ENCODE measurements around the gene USH2A. TPM values are rescaled to one million over a fixed set of nuclear protein-coding genes. Genes with fewer than 3 reads are reported as not detected.

The USH2A gene
- total RNA-seq, 2 donors from 2014 or later = 0.74 TPM; not detected in 1

DNA sequence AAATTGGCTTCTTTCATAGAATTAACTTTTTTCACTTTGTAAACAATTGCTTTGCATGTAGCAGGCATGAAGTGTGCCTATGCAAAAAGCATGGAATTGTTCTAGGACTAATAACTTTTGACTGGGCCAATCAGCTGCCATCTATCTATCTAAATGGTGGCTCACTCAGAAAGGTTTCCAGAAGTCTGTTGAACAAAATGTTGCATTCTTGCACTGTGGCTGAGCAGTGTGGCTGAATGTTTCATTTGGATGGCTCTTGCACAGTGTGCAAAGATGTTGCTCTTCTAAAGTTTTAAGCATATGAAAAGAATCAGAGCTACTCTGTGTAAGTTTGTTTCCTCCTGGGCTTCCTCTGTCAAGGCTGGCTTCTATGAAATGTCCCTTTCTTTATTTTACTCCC lies 642.6 kb downstream of the USH2A start:
- Histone ChIP-seq H3K36me3 (no peaks in the 10 kb centered on the region), H3K27ac (no peak overlapping the region), H3K27me3 (replicated peaks; ENCODE audit: insufficient read depth) (no peaks in the 10 kb centered on the region), H3K9me3 (no peaks in the 10 kb centered on the region), H3K4me1 (replicated peaks) (no peaks in the 10 kb centered on the region), H3K4me3 (no peak overlapping the region)
- TF ChIP-seq, protein P1, sequence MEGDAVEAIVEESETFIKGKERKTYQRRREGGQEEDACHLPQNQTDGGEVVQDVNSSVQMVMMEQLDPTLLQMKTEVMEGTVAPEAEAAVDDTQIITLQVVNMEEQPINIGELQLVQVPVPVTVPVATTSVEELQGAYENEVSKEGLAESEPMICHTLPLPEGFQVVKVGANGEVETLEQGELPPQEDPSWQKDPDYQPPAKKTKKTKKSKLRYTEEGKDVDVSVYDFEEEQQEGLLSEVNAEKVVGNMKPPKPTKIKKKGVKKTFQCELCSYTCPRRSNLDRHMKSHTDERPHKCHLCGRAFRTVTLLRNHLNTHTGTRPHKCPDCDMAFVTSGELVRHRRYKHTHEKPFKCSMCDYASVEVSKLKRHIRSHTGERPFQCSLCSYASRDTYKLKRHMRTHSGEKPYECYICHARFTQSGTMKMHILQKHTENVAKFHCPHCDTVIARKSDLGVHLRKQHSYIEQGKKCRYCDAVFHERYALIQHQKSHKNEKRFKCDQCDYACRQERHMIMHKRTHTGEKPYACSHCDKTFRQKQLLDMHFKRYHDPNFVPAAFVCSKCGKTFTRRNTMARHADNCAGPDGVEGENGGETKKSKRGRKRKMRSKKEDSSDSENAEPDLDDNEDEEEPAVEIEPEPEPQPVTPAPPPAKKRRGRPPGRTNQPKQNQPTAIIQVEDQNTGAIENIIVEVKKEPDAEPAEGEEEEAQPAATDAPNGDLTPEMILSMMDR (IDR thresholded peaks at IDR 0.05) = no peak
- no peak for TF ChIP-seq POLR2A (IDR thresholded peaks at IDR 0.05)
- DNase-seq (ENCODE audit: low spot score) = no peak
- intact Hi-C loops (cut with DNase I) = no loop called here

DNA sequence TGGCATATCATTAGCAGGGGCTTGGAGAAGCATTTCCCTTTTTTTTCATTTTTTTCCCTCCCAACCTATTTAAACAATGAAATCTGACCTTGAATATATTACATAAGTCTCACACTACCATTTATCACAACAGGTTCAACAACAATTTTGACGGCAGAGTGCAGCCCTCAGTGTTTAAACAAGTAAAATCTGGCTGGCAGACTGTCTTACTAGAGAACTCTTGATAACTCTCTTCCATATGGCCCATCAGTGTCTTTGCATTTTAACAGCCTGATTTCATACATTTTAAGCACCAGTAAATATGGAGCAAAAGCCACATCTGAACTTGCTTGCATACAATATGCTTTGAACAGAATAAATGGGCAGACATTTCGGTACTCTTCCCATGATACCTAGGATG lies 643.1 kb downstream of the USH2A start:
- 55% methylated on average over 2 of the region's 2 CpGs for WGBS
- TF ChIP-seq POLR2A (IDR thresholded peaks at IDR 0.05) (no peak), POLR2AphosphoS5 (IDR thresholded peaks at IDR 0.05) (no peak)
- TF ChIP-seq, protein P1 (IDR thresholded peaks at IDR 0.05) = no peak
- H3K4me3 ChIP-seq = no peak overlapping the region
- no peak for DNase-seq (ENCODE audit: low spot score)
- no peaks in the 10 kb centered on the region for H3K9me3 ChIP-seq
- intact Hi-C loops (cut with DNase I) = no loop called here
- H3K4me1 ChIP-seq (replicated peaks) = no peaks in the 10 kb centered on the region
- no peaks in the 10 kb centered on the region for H3K27me3 ChIP-seq (replicated peaks; ENCODE audit: insufficient read depth)
- H3K27ac ChIP-seq = no peak overlapping the region
- no peaks in the 10 kb centered on the region for H3K36me3 ChIP-seq

DNA sequence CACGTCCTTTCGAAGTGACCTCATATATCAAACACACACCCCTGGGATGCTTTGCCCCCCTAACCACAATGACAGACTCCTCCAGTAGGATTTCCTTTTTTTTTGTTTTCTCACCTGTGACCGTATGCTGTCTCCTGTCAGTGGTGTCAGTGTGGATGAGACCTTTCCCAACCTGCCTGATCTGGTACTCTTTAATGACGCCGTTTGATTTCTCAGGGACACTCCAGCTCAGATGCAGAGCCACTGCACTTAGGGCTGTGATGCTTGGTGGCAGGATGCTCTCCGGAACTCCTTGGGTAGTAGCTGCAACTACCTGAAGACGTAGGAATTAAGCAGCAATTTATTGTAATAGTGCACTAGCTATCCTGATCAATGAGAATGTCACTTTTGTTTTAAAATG lies 643.5 kb downstream of the USH2A start:
- no peaks in the 10 kb centered on the region for H3K27me3 ChIP-seq (replicated peaks; ENCODE audit: insufficient read depth)
- no peaks in the 10 kb centered on the region for H3K36me3 ChIP-seq
- no peak overlapping the region for H3K27ac ChIP-seq
- no peak for DNase-seq (ENCODE audit: low spot score)
- TF ChIP-seq, protein P1 (IDR thresholded peaks at IDR 0.05) = no peak
- no peak for TF ChIP-seq POLR2AphosphoS5 (IDR thresholded peaks at IDR 0.05)
- TF ChIP-seq POLR2A (IDR thresholded peaks at IDR 0.05) = no peak
- 48% methylated on average over 7 of the region's 7 CpGs for WGBS
- no peak overlapping the region for H3K4me3 ChIP-seq
- no peaks in the 10 kb centered on the region for H3K9me3 ChIP-seq
- no peaks in the 10 kb centered on the region for H3K4me1 ChIP-seq (replicated peaks)
- intact Hi-C loops (cut with DNase I) = no loop called here

DNA sequence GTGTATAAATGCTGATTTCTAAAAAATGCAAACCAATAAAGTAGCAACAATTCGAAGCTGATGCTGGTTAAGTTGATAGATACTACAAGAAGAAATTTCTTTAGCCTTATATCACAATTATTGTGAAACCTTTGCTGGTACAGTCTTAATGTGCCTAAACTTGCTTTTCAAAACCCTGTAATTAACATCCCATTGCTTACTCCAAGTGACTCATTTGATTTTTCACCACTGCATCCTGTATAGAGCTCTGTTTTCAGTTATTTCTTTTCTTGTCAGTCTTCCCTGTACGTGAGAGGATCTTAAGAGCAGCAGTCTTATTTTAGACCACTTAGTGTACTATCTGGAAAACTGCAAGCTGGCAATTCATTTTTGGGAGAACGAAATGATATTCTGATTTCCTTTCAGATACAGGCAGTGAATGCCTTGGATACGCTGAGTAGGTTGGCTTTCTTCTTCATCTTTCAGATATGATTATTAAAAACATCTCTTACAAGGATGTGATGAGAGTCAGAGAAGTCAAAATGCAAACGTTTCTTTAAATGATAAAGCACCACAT lies 645.8 kb downstream of the USH2A start:
- 83% methylated on average over 5 of the region's 5 CpGs for WGBS
- Histone ChIP-seq H3K4me3 (no peak overlapping the region), H3K36me3 (no peaks in the 10 kb centered on the region), H3K27ac (no peak overlapping the region), H3K4me1 (replicated peaks) (no peaks in the 10 kb centered on the region), H3K27me3 (replicated peaks; ENCODE audit: insufficient read depth) (no peaks in the 10 kb centered on the region), H3K9me3 (no peaks in the 10 kb centered on the region)
- TF ChIP-seq POLR2A (IDR thresholded peaks at IDR 0.05) (no peak), POLR2AphosphoS5 (IDR thresholded peaks at IDR 0.05) (no peak)
- TF ChIP-seq, protein P1 (IDR thresholded peaks at IDR 0.05) = no peak
- DNase-seq (ENCODE audit: low spot score) = no peak
- intact Hi-C loops (cut with DNase I) = no loop called here

DNA sequence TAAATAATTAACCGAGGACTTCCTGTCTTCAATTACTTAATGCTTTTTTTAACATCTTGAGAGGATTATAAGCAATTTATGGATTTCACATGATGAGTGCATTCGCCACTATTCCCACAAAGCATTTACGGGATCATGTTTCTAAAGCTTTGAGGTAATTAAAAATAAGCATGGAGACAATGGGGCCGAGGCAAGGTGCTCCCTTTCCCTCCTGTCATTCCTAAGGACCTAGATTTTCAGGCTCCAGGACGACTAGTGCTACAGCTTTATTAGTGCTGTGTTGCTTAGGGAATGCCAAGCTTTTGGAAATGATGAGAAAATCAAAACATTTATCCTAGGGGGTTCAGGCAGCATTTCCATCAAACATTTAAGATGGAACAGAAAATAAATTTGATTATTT lies 646.9 kb downstream of the USH2A start:
- WGBS = 51% methylated on average over 5 of the region's 5 CpGs
- intact Hi-C loops (cut with DNase I) = no loop called here

More for the DNA sequence above, 646.9 kb downstream of the USH2A start:
- Histone ChIP-seq H3K4me3 (no peak overlapping the region), H3K36me3 (no peaks in the 10 kb centered on the region), H3K27me3 (replicated peaks; ENCODE audit: insufficient read depth) (no peaks in the 10 kb centered on the region), H3K27ac (no peak overlapping the region), H3K9me3 (no peaks in the 10 kb centered on the region), H3K4me1 (replicated peaks) (no peaks in the 10 kb centered on the region)
- TF ChIP-seq POLR2AphosphoS5 (IDR thresholded peaks at IDR 0.05) (no peak), POLR2A (IDR thresholded peaks at IDR 0.05) (no peak)
- TF ChIP-seq, protein P1 (IDR thresholded peaks at IDR 0.05) = no peak
- DNase-seq (ENCODE audit: low spot score) = no peak

Data from prostate gland (tissue), 2 donors.